Measurements from ENCODE around the gene TACC2. TPM values are rescaled to one million over a fixed set of nuclear protein-coding genes. Genes with fewer than 3 reads are reported as not detected.

The TACC2 gene
- total RNA-seq, 1 donor from 2014 or later: 56.6 TPM

- Mint-ChIP-seq H3K27me3 (ENCODE audit: low read depth) (no peaks in the 10 kb centered on the region), H3K36me3 (ENCODE audit: low read depth) (no peaks in the 10 kb centered on the region), H3K27ac (ENCODE audit: unreplicated experiment) (no peak overlapping the region), H3K4me3 (ENCODE audit: unreplicated experiment) (peak overlapping the region; percentile 49), H3K9me3 (ENCODE audit: low read depth) (no peaks in the 10 kb centered on the region), H3K4me1 (ENCODE audit: low read depth) (peaks cover 45% of the 10 kb centered on the region)
- peak; percentile 94 for TF ChIP-seq CTCF (IDR thresholded peaks at IDR 0.05)
- no peak for DNase-seq (ENCODE audit: low spot score)
These were observed 309.8 kb downstream of the TACC2 start for GRCh38 chr10:122298598-122299301.

DNA sequence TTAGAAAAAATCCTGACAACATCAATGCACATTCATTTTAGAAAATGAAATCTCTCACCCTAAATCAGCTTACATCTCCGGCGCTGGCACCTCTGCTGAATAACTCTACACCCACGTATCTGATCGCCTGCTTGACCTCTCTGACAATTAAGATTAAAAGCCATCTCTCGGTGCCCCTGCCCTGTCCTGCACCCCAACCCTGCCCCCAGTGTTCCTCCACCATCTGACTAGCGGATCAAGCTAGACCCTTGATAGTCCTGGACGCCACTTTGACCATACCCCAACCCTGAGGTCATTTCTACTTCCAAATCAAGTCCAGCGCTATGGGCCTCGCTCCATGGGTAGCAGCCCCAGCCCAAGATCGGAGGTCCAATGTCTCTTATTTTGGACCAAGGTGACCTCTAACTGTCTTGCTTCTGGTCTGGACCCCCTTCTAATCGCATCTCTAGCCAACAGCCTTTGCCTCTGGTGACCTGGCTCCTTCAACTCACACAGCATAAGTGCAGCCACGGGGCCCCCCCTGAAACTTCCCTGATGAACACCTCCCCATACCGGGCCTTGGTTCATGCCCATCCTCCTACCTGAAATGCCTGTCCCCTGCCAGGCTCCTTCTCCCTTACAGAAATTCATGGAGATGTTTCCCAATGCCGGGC, 310.6 kb downstream of the TACC2 start:
- no peak for TF ChIP-seq CTCF (IDR thresholded peaks at IDR 0.05)
- H3K9me3 Mint-ChIP-seq (ENCODE audit: low read depth): no peaks in the 10 kb centered on the region
- no peak overlapping the region for H3K4me3 Mint-ChIP-seq (ENCODE audit: unreplicated experiment)
- peaks cover 45% of the 10 kb centered on the region for H3K4me1 Mint-ChIP-seq (ENCODE audit: low read depth)
- no peak for DNase-seq (ENCODE audit: low spot score)
- no peaks in the 10 kb centered on the region for H3K27me3 Mint-ChIP-seq (ENCODE audit: low read depth)
- H3K27ac Mint-ChIP-seq (ENCODE audit: unreplicated experiment): peak overlapping the region; percentile 2
- H3K36me3 Mint-ChIP-seq (ENCODE audit: low read depth): no peaks in the 10 kb centered on the region

DNA sequence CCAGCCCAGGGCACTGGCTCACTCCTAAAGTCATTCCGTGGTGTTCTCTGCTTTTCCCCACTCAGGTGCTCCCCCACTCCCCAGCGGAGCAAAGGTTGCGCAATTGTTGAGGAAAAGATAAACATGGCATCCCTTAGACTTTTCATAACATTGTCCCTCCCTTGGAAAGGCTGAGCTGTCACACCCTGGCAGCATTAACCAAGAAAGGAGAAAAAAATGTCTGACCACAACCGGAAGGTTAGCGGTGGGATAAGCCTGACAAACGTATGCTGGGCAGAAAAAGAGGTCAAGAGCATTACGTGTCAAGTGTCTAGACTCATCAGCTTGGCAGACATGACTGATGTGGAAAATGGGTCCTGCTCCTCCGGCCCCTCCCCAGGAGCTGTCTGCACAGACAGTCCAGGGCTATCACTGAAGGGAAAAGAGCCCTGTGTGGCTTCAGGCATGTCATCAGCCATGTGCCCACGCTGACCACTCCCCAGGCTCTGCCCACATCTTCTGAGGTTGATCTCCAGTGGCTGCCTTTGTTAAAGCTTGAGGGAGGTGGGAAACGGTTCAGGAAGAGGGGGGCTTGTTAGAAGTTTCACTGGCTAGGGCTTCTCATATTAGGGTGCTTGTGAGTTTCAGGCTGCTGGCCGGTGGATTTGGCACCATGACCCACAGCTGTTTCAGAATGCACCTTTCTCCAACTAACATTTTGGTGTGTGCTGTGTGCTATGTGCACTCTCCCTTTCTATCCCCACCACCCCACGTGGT, 312.3 kb downstream of the TACC2 start:
- H3K27ac Mint-ChIP-seq (ENCODE audit: unreplicated experiment): peak overlapping the region; percentile 92
- H3K4me1 Mint-ChIP-seq (ENCODE audit: low read depth): peaks cover 44% of the 10 kb centered on the region
- TF ChIP-seq CTCF (IDR thresholded peaks at IDR 0.05): no peak
- peaks cover 1% of the 10 kb centered on the region for H3K36me3 Mint-ChIP-seq (ENCODE audit: low read depth)
- H3K27me3 Mint-ChIP-seq (ENCODE audit: low read depth): no peaks in the 10 kb centered on the region
- H3K4me3 Mint-ChIP-seq (ENCODE audit: unreplicated experiment): peak overlapping the region; percentile 25
- DNase-seq (ENCODE audit: low spot score): peak; percentile 87
- H3K9me3 Mint-ChIP-seq (ENCODE audit: low read depth): peaks cover 8% of the 10 kb centered on the region

DNA sequence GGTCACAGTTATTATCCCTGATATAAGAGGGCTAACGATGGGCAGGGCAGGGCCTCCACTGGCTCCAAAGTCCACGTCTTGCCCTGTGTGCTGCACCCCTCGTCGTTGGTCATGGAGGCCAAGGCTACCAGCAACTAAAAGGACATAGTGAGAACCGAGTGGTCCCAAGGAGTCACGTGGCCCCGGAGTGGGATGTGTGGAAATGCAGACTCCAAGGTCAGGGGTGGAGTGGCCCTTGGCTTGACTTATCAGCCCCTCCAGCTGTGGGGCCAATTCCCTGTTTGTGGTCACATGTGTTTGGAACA, 312.8 kb downstream of the TACC2 start:
- Mint-ChIP-seq H3K27ac (ENCODE audit: unreplicated experiment) (peak overlapping the region; percentile 92), H3K4me1 (ENCODE audit: low read depth) (peaks cover 48% of the 10 kb centered on the region), H3K27me3 (ENCODE audit: low read depth) (no peaks in the 10 kb centered on the region), H3K4me3 (ENCODE audit: unreplicated experiment) (no peak overlapping the region), H3K9me3 (ENCODE audit: low read depth) (peaks cover 8% of the 10 kb centered on the region), H3K36me3 (ENCODE audit: low read depth) (peaks cover 1% of the 10 kb centered on the region)
- TF ChIP-seq CTCF (IDR thresholded peaks at IDR 0.05): no peak
- no peak for DNase-seq (ENCODE audit: low spot score)

- Mint-ChIP-seq H3K4me1 (ENCODE audit: low read depth) (peaks cover 51% of the 10 kb centered on the region), H3K36me3 (ENCODE audit: low read depth) (peaks cover 1% of the 10 kb centered on the region), H3K9me3 (ENCODE audit: low read depth) (peaks cover 8% of the 10 kb centered on the region), H3K27ac (ENCODE audit: unreplicated experiment) (no peak overlapping the region), H3K4me3 (ENCODE audit: unreplicated experiment) (no peak overlapping the region), H3K27me3 (ENCODE audit: low read depth) (no peaks in the 10 kb centered on the region)
- no peak for DNase-seq (ENCODE audit: low spot score)
- TF ChIP-seq CTCF (IDR thresholded peaks at IDR 0.05): no peak
These were observed 313.4 kb downstream of the TACC2 start for GRCh38 chr10:122302315-122302714.

Data from chondrocyte (in vitro differentiated cells).